Muscle layer of colon (tissue), 2 donors: Measurements from ENCODE around the gene AADACL2.
"Not testable (repeated sequence)": the region's sequence is repeated elsewhere in the genome, so short reads cannot be mapped to it uniquely, and the experiment has no call there.

Experiments
- H3K27ac ChIP-seq: one replicate; pipeline ENCODE4 v1.7.0; 2013; ENCODE audit warnings: low read depth, mild to moderate bottlenecking, low read length, moderate library complexity
- H3K27me3 ChIP-seq, 2 donors: one replicate each; pipeline ENCODE4 v1.7.0; 2013; ENCODE audit warnings: low read length in 2 of 2, mild to moderate bottlenecking in 2 of 2; ENCODE audit not compliant: insufficient read depth in 2 of 2, control insufficient read depth in 1 of 2
- H3K36me3 ChIP-seq: one replicate; pipeline ENCODE4 v1.7.0; 2013; ENCODE audit warnings: mild to moderate bottlenecking, low read length; ENCODE audit not compliant: insufficient read depth
- H3K4me1 ChIP-seq: one replicate; pipeline ENCODE4 v1.7.0; 2013; ENCODE audit warnings: mild to moderate bottlenecking, low read length; ENCODE audit not compliant: insufficient read depth
- H3K4me3 ChIP-seq, 2 donors: one replicate each; pipeline ENCODE4 v1.7.0; 2013; ENCODE audit warnings: low read length in 2 of 2, low read depth in 1 of 2, mild to moderate bottlenecking in 1 of 2, moderate library complexity in 1 of 2
- H3K9ac ChIP-seq: one replicate; pipeline ENCODE4 v1.7.0; 2013; ENCODE audit warnings: low read length
- H3K9me3 ChIP-seq: one replicate; pipeline ENCODE4 v1.7.0; 2013; ENCODE audit warnings: mild to moderate bottlenecking, low read length
- donor health status: abdominal sarcoma.
- donor health status: Adenocarcinoma of cecum.

The AADACL2 gene

GRCh38 chr3:151724576-151725562, 8.9 kb upstream of the AADACL2 start:
- H3K27ac ChIP-seq: no peak overlapping the region

GRCh38 chr3:151726016-151726415, 7.7 kb upstream of the AADACL2 start:
- Histone ChIP-seq H3K4me3 (no peak overlapping the region), H3K27me3 (no peaks in the 10 kb centered on the region), H3K27ac (no peak overlapping the region), H3K9ac (no peak overlapping the region), H3K36me3 (no peaks in the 10 kb centered on the region), H3K9me3 (no peaks in the 10 kb centered on the region), H3K4me1 (no peaks in the 10 kb centered on the region)

More at GRCh38 chr3:151724576-151725562, 8.9 kb upstream of the AADACL2 start:
- Histone ChIP-seq H3K9me3 (no peaks in the 10 kb centered on the region), H3K4me3 (no peak overlapping the region), H3K36me3 (no peaks in the 10 kb centered on the region), H3K4me1 (no peaks in the 10 kb centered on the region), H3K9ac (no peak overlapping the region), H3K27me3 (no peaks in the 10 kb centered on the region)

- Histone ChIP-seq H3K27ac (no peak overlapping the region), H3K36me3 (no peaks in the 10 kb centered on the region), H3K4me3 (no peak overlapping the region), H3K9me3 (no peaks in the 10 kb centered on the region), H3K9ac (no peak overlapping the region), H3K4me1 (no peaks in the 10 kb centered on the region), H3K27me3 (no peaks in the 10 kb centered on the region)
Measured at GRCh38 chr3:151732861-151733260, 866 bp upstream of the AADACL2 start.

- H3K4me3 ChIP-seq: no peak overlapping the region
- H3K9me3 ChIP-seq: no peaks in the 10 kb centered on the region
- no peaks in the 10 kb centered on the region for H3K36me3 ChIP-seq
- H3K4me1 ChIP-seq: no peaks in the 10 kb centered on the region
- no peaks in the 10 kb centered on the region for H3K27me3 ChIP-seq
- no peak overlapping the region for H3K9ac ChIP-seq
- H3K27ac ChIP-seq: no peak overlapping the region
Measured at GRCh38 chr3:151740581-151740980, 6.9 kb downstream of the AADACL2 start.

- H3K36me3 ChIP-seq: no peaks in the 10 kb centered on the region
- no peaks in the 10 kb centered on the region for H3K27me3 ChIP-seq
- no peaks in the 10 kb centered on the region for H3K4me1 ChIP-seq
- H3K9ac ChIP-seq: no peak overlapping the region
- H3K27ac ChIP-seq: no peak overlapping the region
- no peak overlapping the region for H3K4me3 ChIP-seq
- H3K9me3 ChIP-seq: no peaks in the 10 kb centered on the region
Measured at GRCh38 chr3:151743855-151744254, 10.1 kb downstream of the AADACL2 start.

- H3K4me3 ChIP-seq: no peak overlapping the region
- H3K9ac ChIP-seq: no peak overlapping the region
- no peak overlapping the region for H3K27ac ChIP-seq
- H3K4me1 ChIP-seq: no peaks in the 10 kb centered on the region
- no peaks in the 10 kb centered on the region for H3K36me3 ChIP-seq
- no peaks in the 10 kb centered on the region for H3K9me3 ChIP-seq
- H3K27me3 ChIP-seq: no peaks in the 10 kb centered on the region
Measured at GRCh38 chr3:151750181-151750580, 16.5 kb downstream of the AADACL2 start.

GRCh38 chr3:151750678-151751077, 17.0 kb downstream of the AADACL2 start:
- H3K9me3 ChIP-seq: no peaks in the 10 kb centered on the region
- H3K4me3 ChIP-seq: no peak overlapping the region
- H3K4me1 ChIP-seq: no peaks in the 10 kb centered on the region
- no peaks in the 10 kb centered on the region for H3K36me3 ChIP-seq
- no peak overlapping the region for H3K27ac ChIP-seq
- H3K9ac ChIP-seq: no peak overlapping the region
- H3K27me3 ChIP-seq: no peaks in the 10 kb centered on the region

- Histone ChIP-seq H3K4me3 (no peak overlapping the region), H3K27ac (no peak overlapping the region), H3K4me1 (no peaks in the 10 kb centered on the region), H3K9me3 (no peaks in the 10 kb centered on the region), H3K27me3 (no peaks in the 10 kb centered on the region), H3K36me3 (no peaks in the 10 kb centered on the region), H3K9ac (no peak overlapping the region)
Measured at GRCh38 chr3:151751161-151751560, 17.4 kb downstream of the AADACL2 start.

- Histone ChIP-seq H3K27me3 (no peaks in the 10 kb centered on the region), H3K4me3 (no peak overlapping the region), H3K36me3 (no peaks in the 10 kb centered on the region), H3K9ac (no peak overlapping the region), H3K27ac (no peak overlapping the region), H3K9me3 (no peaks in the 10 kb centered on the region), H3K4me1 (no peaks in the 10 kb centered on the region)
Measured at GRCh38 chr3:151753846-151754245, 20.1 kb downstream of the AADACL2 start.

GRCh38 chr3:151761581-151761980, 27.9 kb downstream of the AADACL2 start:
- Histone ChIP-seq H3K36me3 (no peaks in the 10 kb centered on the region), H3K9ac (no peak overlapping the region), H3K27ac (no peak overlapping the region), H3K4me1 (no peaks in the 10 kb centered on the region), H3K9me3 (no peaks in the 10 kb centered on the region), H3K27me3 (no peaks in the 10 kb centered on the region), H3K4me3 (no peak overlapping the region)

GRCh38 chr3:151764699-151765098, 31.0 kb downstream of the AADACL2 start:
- not testable (repeated sequence) for H3K36me3 ChIP-seq, H3K27ac ChIP-seq, H3K9me3 ChIP-seq, H3K9ac ChIP-seq, H3K4me3 ChIP-seq, H3K27me3 ChIP-seq, H3K4me1 ChIP-seq

- Histone ChIP-seq H3K4me1 (no peaks in the 10 kb centered on the region), H3K9ac (no peak overlapping the region), H3K9me3 (no peaks in the 10 kb centered on the region), H3K4me3 (no peak overlapping the region), H3K27me3 (no peaks in the 10 kb centered on the region), H3K27ac (no peak overlapping the region), H3K36me3 (no peaks in the 10 kb centered on the region)
Measured at GRCh38 chr3:151765685-151766084, 32.0 kb downstream of the AADACL2 start.
